Muscle layer of colon (tissue), 2 donors: Measurements from ENCODE around the gene HHAT.
"Not testable (repeated sequence)": the region's sequence is repeated elsewhere in the genome, so short reads cannot be mapped to it uniquely, and the experiment has no call there.

Experiments
- H3K27ac ChIP-seq: one replicate; pipeline ENCODE4 v1.7.0; 2013; ENCODE audit warnings: low read depth, mild to moderate bottlenecking, low read length, moderate library complexity
- H3K27me3 ChIP-seq, 2 donors: one replicate each; pipeline ENCODE4 v1.7.0; 2013; ENCODE audit warnings: low read length in 2 of 2, mild to moderate bottlenecking in 2 of 2; ENCODE audit not compliant: insufficient read depth in 2 of 2, control insufficient read depth in 1 of 2
- H3K36me3 ChIP-seq: one replicate; pipeline ENCODE4 v1.7.0; 2013; ENCODE audit warnings: mild to moderate bottlenecking, low read length; ENCODE audit not compliant: insufficient read depth
- H3K4me1 ChIP-seq: one replicate; pipeline ENCODE4 v1.7.0; 2013; ENCODE audit warnings: mild to moderate bottlenecking, low read length; ENCODE audit not compliant: insufficient read depth
- H3K4me3 ChIP-seq, 2 donors: one replicate each; pipeline ENCODE4 v1.7.0; 2013; ENCODE audit warnings: low read length in 2 of 2, low read depth in 1 of 2, mild to moderate bottlenecking in 1 of 2, moderate library complexity in 1 of 2
- H3K9ac ChIP-seq: one replicate; pipeline ENCODE4 v1.7.0; 2013; ENCODE audit warnings: low read length
- H3K9me3 ChIP-seq: one replicate; pipeline ENCODE4 v1.7.0; 2013; ENCODE audit warnings: mild to moderate bottlenecking, low read length
- donor health status: abdominal sarcoma.
- donor health status: Adenocarcinoma of cecum.

The HHAT gene

GRCh38 chr1:210400043-210400840, 71.5 kb downstream of the HHAT start:
- no peaks in the 10 kb centered on the region for H3K4me1 ChIP-seq
- no peaks in the 10 kb centered on the region for H3K27me3 ChIP-seq
- no peaks in the 10 kb centered on the region for H3K9me3 ChIP-seq
- H3K4me3 ChIP-seq: no peak overlapping the region
- H3K36me3 ChIP-seq: no peaks in the 10 kb centered on the region
- no peak overlapping the region for H3K27ac ChIP-seq
- no peak overlapping the region for H3K9ac ChIP-seq

GRCh38 chr1:210402560-210402959, 73.9 kb downstream of the HHAT start:
- Histone ChIP-seq H3K36me3 (no peaks in the 10 kb centered on the region), H3K9ac (no peak overlapping the region), H3K27ac (no peak overlapping the region), H3K27me3 (no peaks in the 10 kb centered on the region), H3K4me3 (no peak overlapping the region), H3K4me1 (no peaks in the 10 kb centered on the region), H3K9me3 (no peaks in the 10 kb centered on the region)

GRCh38 chr1:210405316-210405715, 76.6 kb downstream of the HHAT start:
- Histone ChIP-seq H3K9ac (no peak overlapping the region), H3K4me3 (no peak overlapping the region), H3K36me3 (no peaks in the 10 kb centered on the region), H3K27ac (no peak overlapping the region), H3K9me3 (no peaks in the 10 kb centered on the region), H3K4me1 (no peaks in the 10 kb centered on the region), H3K27me3 (no peaks in the 10 kb centered on the region)

- not testable (repeated sequence) for H3K27ac ChIP-seq, H3K9me3 ChIP-seq, H3K4me3 ChIP-seq, H3K4me1 ChIP-seq, H3K36me3 ChIP-seq, H3K9ac ChIP-seq, H3K27me3 ChIP-seq
Measured at GRCh38 chr1:210406341-210406740, 77.6 kb downstream of the HHAT start.

- H3K36me3 ChIP-seq: no peaks in the 10 kb centered on the region
- no peak overlapping the region for H3K27ac ChIP-seq
- H3K4me1 ChIP-seq: no peaks in the 10 kb centered on the region
- H3K9ac ChIP-seq: no peak overlapping the region
- no peaks in the 10 kb centered on the region for H3K9me3 ChIP-seq
- H3K27me3 ChIP-seq: no peaks in the 10 kb centered on the region
- no peak overlapping the region for H3K4me3 ChIP-seq
Measured at GRCh38 chr1:210407207-210407886, 78.6 kb downstream of the HHAT start.

GRCh38 chr1:210407887-210408252, 79.2 kb downstream of the HHAT start:
- Histone ChIP-seq H3K9me3 (no peaks in the 10 kb centered on the region), H3K27ac (no peak overlapping the region), H3K9ac (no peak overlapping the region), H3K27me3 (no peaks in the 10 kb centered on the region), H3K4me3 (no peak overlapping the region), H3K4me1 (no peaks in the 10 kb centered on the region), H3K36me3 (no peaks in the 10 kb centered on the region)

GRCh38 chr1:210412240-210412639, 83.5 kb downstream of the HHAT start:
- no peaks in the 10 kb centered on the region for H3K36me3 ChIP-seq
- H3K9ac ChIP-seq: no peak overlapping the region
- H3K27me3 ChIP-seq: no peaks in the 10 kb centered on the region
- H3K4me3 ChIP-seq: no peak overlapping the region
- H3K27ac ChIP-seq: no peak overlapping the region
- H3K4me1 ChIP-seq: no peaks in the 10 kb centered on the region
- H3K9me3 ChIP-seq: no peaks in the 10 kb centered on the region

GRCh38 chr1:210413951-210414350, 85.2 kb downstream of the HHAT start:
- H3K27me3 ChIP-seq: no peaks in the 10 kb centered on the region
- H3K27ac ChIP-seq: no peak overlapping the region
- no peaks in the 10 kb centered on the region for H3K36me3 ChIP-seq
- H3K9me3 ChIP-seq: no peaks in the 10 kb centered on the region
- H3K4me1 ChIP-seq: no peaks in the 10 kb centered on the region
- H3K9ac ChIP-seq: no peak overlapping the region
- no peak overlapping the region for H3K4me3 ChIP-seq

GRCh38 chr1:210415846-210416448, 87.2 kb downstream of the HHAT start:
- no peak overlapping the region for H3K27ac ChIP-seq

GRCh38 chr1:210416681-210417080, 88.0 kb downstream of the HHAT start:
- Histone ChIP-seq H3K36me3 (no peaks in the 10 kb centered on the region), H3K9ac (no peak overlapping the region), H3K27me3 (no peaks in the 10 kb centered on the region), H3K9me3 (no peaks in the 10 kb centered on the region), H3K4me3 (no peak overlapping the region), H3K27ac (no peak overlapping the region), H3K4me1 (no peaks in the 10 kb centered on the region)

More at GRCh38 chr1:210415846-210416448, 87.2 kb downstream of the HHAT start:
- Histone ChIP-seq H3K4me1 (no peaks in the 10 kb centered on the region), H3K36me3 (no peaks in the 10 kb centered on the region), H3K27me3 (no peaks in the 10 kb centered on the region), H3K9me3 (no peaks in the 10 kb centered on the region), H3K4me3 (no peak overlapping the region), H3K9ac (no peak overlapping the region)

GRCh38 chr1:210417881-210418280, 89.2 kb downstream of the HHAT start:
- H3K4me1 ChIP-seq: no peaks in the 10 kb centered on the region
- H3K9ac ChIP-seq: no peak overlapping the region
- no peaks in the 10 kb centered on the region for H3K36me3 ChIP-seq
- no peaks in the 10 kb centered on the region for H3K27me3 ChIP-seq
- no peak overlapping the region for H3K4me3 ChIP-seq
- no peak overlapping the region for H3K27ac ChIP-seq
- H3K9me3 ChIP-seq: no peaks in the 10 kb centered on the region
